Upper lobe of left lung (tissue), 6 donors: ENCODE data around the gene KIAA1217. TPM values are rescaled to one million over a fixed set of nuclear protein-coding genes. Genes with fewer than 3 reads are reported as not detected.

Source experiments
- ATAC-seq, 2 donors: fragments of 200-7000 bp; cut with Tn5 transposase; one replicate each; pipeline ENCODE4 v1.9.1; 2022; ENCODE audit warnings: mild to moderate bottlenecking in 2 of 2, moderate library complexity in 2 of 2; ENCODE audit not compliant: low FRiP score in 2 of 2
- DNase-seq, 2 donors: peaks; one replicate each; pipeline ENCODE4 v3.0.0-alpha.2; 2019 to 2020
- H3K27ac ChIP-seq, 4 donors: fragments of 200-600 bp; sonication (generic); one replicate each; pipeline ENCODE4 v1.5.1; 2016 to 2019
- H3K27me3 ChIP-seq, 4 donors: fragments of 200-600 bp; sonication (generic); one replicate each; pipeline ENCODE4 v1.5.1; 2017 to 2019
- H3K36me3 ChIP-seq, 4 donors: fragments of 200-600 bp; sonication (generic); one replicate each; pipeline ENCODE4 v1.5.1; 2016 to 2019
- H3K4me1 ChIP-seq, 4 donors: fragments of 200-600 bp; sonication (generic); one replicate each; pipeline ENCODE4 v1.5.1; 2018 to 2019
- H3K4me3 ChIP-seq, 4 donors: fragments of 200-600 bp; sonication (generic); one replicate each; pipeline ENCODE4 v1.5.1; 2017 to 2019; ENCODE audit warnings: mild to moderate bottlenecking in 2 of 4, moderate library complexity in 1 of 4
- H3K9me3 ChIP-seq, 4 donors: fragments of 200-600 bp; sonication (generic); one replicate each; pipeline ENCODE4 v1.5.1; 2018 to 2019
- EP300 ChIP-seq, 4 donors: sonication (generic); formaldehyde crosslinking; IDR thresholded peaks; one replicate each; pipeline ENCODE4 v1.5.1; 2017; ENCODE audit warnings: antibody characterized with exemption in 4 of 4, control low read depth in 2 of 4
- POLR2A ChIP-seq, 4 donors: fragments of 450-650 bp; IDR thresholded peaks; one replicate each; pipeline ENCODE4 v1.5.1; 2016 to 2017; ENCODE audit warnings: antibody characterized with exemption in 4 of 4, mild to moderate bottlenecking in 2 of 4
- POLR2AphosphoS5 ChIP-seq, 2 donors: sonication (generic); formaldehyde crosslinking; IDR thresholded peaks; one replicate each; pipeline ENCODE4 v1.5.1; 2017; ENCODE audit warnings: antibody characterized with exemption in 2 of 2
- WGBS, 2 donors: methylation state at CpG; one replicate each; pipeline ENCODE4 v1.1.5; 2017 to 2018; 5-methylcytosine and 5-hydroxymethylcytosine counted together
- total RNA-seq, 6 donors: library from RNA; depleted of rRNA in 4 of 6; stranded (reverse); fragments of >200 nt in 4 of 6; gene quantifications; one replicate each; pipeline versions ENCODE4 v1.1.0 to v1.2.1, GENCODE V29; 2016 to 2021
- TF ChIP-seq, protein P1 (sequence below), 6 experiments: fragments of 450-650 bp in 4 of 6; fragments of 200-600 bp in 2 of 6; sonication (generic) in 2 of 6; IDR thresholded peaks; one replicate each; pipeline ENCODE4 v1.5.1; 2016 to 2019; ENCODE audit warnings: antibody characterized with exemption in 6 of 6
- donor health status: DM: no; HTN: no; CAD: no; lungs with moderate emphysema.
- donor health status: DM: no; HTN: yes; CAD: no; lungs with severe emphysema.

Gene KIAA1217
- total RNA-seq, 6 donors from 2014 or later, result 18.4 to 109 (median 41.0) TPM

DNA sequence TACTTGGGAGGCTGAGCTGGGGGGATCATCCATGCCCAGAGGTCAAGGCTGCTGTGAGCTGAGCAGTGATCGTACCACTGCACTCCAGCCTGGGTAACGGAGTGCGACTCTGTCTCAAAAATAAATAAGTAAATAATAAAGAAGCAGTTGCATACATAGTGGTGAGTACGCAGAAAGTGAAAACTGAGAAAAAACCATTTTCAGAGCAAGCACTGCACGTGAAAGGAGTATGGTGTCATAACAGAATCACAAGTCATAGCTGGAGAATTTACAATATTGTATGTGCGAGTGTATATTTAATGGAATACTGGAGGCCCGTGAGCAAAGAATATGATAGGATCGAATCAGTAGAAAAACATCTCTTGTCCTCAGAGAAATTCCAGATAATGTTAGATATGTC lies 22.3 kb downstream of the KIAA1217 start:
- no peaks in the 10 kb centered on the region for H3K27me3 ChIP-seq
- H3K4me1 ChIP-seq, result no peaks in the 10 kb centered on the region
- H3K9me3 ChIP-seq, result no peaks in the 10 kb centered on the region
- no peak for ATAC-seq
- 94% methylated on average over 8 of the region's 8 CpGs for WGBS, 2 donors
- TF ChIP-seq EP300 (IDR thresholded peaks at IDR 0.05) (no peak), POLR2A (IDR thresholded peaks at IDR 0.05) (no peak), POLR2AphosphoS5 (IDR thresholded peaks at IDR 0.05) (no peak)
- TF ChIP-seq, protein P1, sequence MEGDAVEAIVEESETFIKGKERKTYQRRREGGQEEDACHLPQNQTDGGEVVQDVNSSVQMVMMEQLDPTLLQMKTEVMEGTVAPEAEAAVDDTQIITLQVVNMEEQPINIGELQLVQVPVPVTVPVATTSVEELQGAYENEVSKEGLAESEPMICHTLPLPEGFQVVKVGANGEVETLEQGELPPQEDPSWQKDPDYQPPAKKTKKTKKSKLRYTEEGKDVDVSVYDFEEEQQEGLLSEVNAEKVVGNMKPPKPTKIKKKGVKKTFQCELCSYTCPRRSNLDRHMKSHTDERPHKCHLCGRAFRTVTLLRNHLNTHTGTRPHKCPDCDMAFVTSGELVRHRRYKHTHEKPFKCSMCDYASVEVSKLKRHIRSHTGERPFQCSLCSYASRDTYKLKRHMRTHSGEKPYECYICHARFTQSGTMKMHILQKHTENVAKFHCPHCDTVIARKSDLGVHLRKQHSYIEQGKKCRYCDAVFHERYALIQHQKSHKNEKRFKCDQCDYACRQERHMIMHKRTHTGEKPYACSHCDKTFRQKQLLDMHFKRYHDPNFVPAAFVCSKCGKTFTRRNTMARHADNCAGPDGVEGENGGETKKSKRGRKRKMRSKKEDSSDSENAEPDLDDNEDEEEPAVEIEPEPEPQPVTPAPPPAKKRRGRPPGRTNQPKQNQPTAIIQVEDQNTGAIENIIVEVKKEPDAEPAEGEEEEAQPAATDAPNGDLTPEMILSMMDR (IDR thresholded peaks at IDR 0.05), result no peak
- no peaks in the 10 kb centered on the region for H3K36me3 ChIP-seq
- no peak for DNase-seq
- H3K4me3 ChIP-seq, result no peak overlapping the region
- H3K27ac ChIP-seq, result no peak overlapping the region

DNA sequence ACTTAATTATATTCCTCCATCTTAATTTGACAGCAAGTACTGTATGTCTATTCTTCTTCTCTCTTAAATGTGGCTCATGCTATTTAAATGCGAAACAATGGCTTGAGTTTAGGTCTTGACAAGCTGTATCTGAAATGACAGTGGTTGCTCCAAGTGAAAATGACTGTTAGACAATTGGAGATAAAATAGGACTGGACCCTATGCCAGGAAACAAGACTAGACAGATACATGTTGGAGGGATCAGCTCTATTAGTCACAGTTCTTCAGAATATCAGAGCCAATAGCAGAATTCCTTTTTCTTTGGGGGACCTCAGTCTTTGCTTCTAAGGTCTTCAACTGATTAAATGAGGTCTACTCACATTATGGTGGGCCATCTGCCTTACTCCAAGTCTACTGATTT lies 25.8 kb downstream of the KIAA1217 start:
- ATAC-seq, result no peak
- Histone ChIP-seq H3K9me3 (no peaks in the 10 kb centered on the region), H3K36me3 (no peaks in the 10 kb centered on the region), H3K27me3 (no peaks in the 10 kb centered on the region), H3K27ac (no peak overlapping the region), H3K4me3 (no peak overlapping the region), H3K4me1 (peaks cover 8 to 16% (median 9%) of the 10 kb centered on the region in 4 donors)
- TF ChIP-seq POLR2A (IDR thresholded peaks at IDR 0.05) (no peak), POLR2AphosphoS5 (IDR thresholded peaks at IDR 0.05) (no peak)
- TF ChIP-seq, protein P1 (IDR thresholded peaks at IDR 0.05), result no peak
- DNase-seq, result no peak
- WGBS, 2 donors, result 87 to 91% methylated on average over 1 of the region's 1 CpG

DNA sequence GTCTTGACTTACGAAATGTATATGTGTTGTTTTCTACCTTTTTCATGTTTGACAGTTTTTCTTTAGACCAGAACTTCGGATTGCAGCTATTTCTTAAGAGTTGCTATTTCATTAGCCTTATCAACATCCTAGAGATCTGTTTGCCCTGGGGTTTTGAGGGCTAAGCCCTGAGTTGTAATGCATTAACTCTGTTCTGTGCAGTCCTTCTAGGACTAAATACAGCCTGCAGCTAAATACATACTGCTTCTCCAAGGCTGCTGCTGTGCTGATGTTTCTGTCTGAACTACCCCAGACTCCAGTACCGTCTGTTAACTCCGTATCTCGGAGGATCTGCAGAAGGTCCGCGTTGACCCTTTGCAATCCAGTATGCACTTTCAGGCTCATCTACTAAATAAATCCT lies 26.5 kb downstream of the KIAA1217 start:
- 61 to 78% methylated on average over 7 of the region's 7 CpGs for WGBS, 2 donors
- Histone ChIP-seq H3K27me3 (no peaks in the 10 kb centered on the region), H3K4me3 (no peak overlapping the region), H3K27ac (no peak overlapping the region), H3K36me3 (no peaks in the 10 kb centered on the region), H3K4me1 (peaks cover 8 to 23% (median 12%) of the 10 kb centered on the region in 4 donors), H3K9me3 (no peaks in the 10 kb centered on the region)
- TF ChIP-seq, protein P1 (IDR thresholded peaks at IDR 0.05), result no peak
- TF ChIP-seq POLR2AphosphoS5 (IDR thresholded peaks at IDR 0.05) (no peak), EP300 (IDR thresholded peaks at IDR 0.05) (no peak), POLR2A (IDR thresholded peaks at IDR 0.05) (no peak)
- no peak for ATAC-seq
- DNase-seq, result no peak

DNA sequence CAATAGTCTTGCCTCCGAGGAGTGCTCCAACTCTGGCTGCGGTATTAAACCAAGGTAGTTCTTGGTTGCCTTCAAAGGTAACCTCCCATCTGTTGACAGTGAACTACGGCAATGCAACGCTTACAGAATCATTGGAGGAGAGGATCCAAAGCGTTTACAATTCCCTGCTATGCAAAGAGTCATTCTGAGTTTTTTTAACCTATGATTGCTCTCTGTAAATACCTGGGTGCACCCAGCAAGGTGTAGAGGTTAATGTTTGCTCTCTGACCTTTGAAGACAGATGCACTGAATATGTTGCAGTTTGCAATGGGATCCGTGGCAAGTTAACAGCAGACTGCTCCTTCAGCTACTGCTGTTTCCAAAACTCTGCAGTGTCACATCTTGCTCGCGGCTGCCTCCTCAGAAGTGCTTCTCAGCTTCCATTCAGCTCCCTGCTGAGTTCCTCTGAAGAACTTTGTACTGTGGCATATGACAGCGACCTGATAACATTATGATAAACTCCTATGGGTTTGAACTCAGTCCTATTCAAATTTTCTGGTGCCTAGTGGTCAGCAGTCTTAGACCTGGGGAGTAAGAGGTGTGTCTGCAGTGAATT lies 29.0 kb downstream of the KIAA1217 start:
- 38 to 40% methylated on average over 9 of the region's 9 CpGs for WGBS, 2 donors
- TF ChIP-seq EP300 (IDR thresholded peaks at IDR 0.05), result no peak
- TF ChIP-seq, protein P1 (IDR thresholded peaks at IDR 0.05), result no peak
- TF ChIP-seq POLR2AphosphoS5 (IDR thresholded peaks at IDR 0.05), result no peak
- TF ChIP-seq POLR2A (IDR thresholded peaks at IDR 0.05), result no peak
- no peaks in the 10 kb centered on the region for H3K27me3 ChIP-seq
- H3K27ac ChIP-seq, result peak overlapping the region in 3 of 4 donors; percentile 37 to 65 (median 38)
- ATAC-seq, result no peak
- H3K4me1 ChIP-seq, result peaks cover 9 to 33% (median 20%) of the 10 kb centered on the region in 4 donors
- no peaks in the 10 kb centered on the region for H3K9me3 ChIP-seq
- H3K36me3 ChIP-seq, result no peaks in the 10 kb centered on the region
- no peak for DNase-seq
- H3K4me3 ChIP-seq, result no peak overlapping the region
